Stimulated activated naive CD8-positive, alpha-beta T cell treated with anti-CD3 and anti-CD28 coated beads, Interleukin-15, Interleukin-2, amounts not matched to agents 100 ng/mL and 50 ng/mL, for 24 hours (primary cell): ENCODE results near the gene RIPPLY3.

Experiments
- H3K27ac Mint-ChIP-seq: one replicate; pipeline ENCODE4 v1.8.0; 2021; ENCODE audit warnings: mild to moderate bottlenecking, mixed read lengths
- H3K27me3 Mint-ChIP-seq: one replicate; pipeline ENCODE4 v1.8.0; 2021; ENCODE audit warnings: mixed read lengths
- H3K36me3 Mint-ChIP-seq: one replicate; pipeline ENCODE4 v1.8.0; 2021; ENCODE audit warnings: low read depth, mixed read lengths
- H3K4me1 Mint-ChIP-seq: one replicate; pipeline ENCODE4 v1.8.0; 2021; ENCODE audit warnings: low read depth, mixed read lengths
- H3K4me3 Mint-ChIP-seq: one replicate; pipeline ENCODE4 v1.8.0; 2021; ENCODE audit warnings: mild to moderate bottlenecking, mixed read lengths
- H3K9me3 Mint-ChIP-seq: one replicate; pipeline ENCODE4 v1.8.0; 2021; ENCODE audit warnings: mixed read lengths

RIPPLY3 gene

DNA sequence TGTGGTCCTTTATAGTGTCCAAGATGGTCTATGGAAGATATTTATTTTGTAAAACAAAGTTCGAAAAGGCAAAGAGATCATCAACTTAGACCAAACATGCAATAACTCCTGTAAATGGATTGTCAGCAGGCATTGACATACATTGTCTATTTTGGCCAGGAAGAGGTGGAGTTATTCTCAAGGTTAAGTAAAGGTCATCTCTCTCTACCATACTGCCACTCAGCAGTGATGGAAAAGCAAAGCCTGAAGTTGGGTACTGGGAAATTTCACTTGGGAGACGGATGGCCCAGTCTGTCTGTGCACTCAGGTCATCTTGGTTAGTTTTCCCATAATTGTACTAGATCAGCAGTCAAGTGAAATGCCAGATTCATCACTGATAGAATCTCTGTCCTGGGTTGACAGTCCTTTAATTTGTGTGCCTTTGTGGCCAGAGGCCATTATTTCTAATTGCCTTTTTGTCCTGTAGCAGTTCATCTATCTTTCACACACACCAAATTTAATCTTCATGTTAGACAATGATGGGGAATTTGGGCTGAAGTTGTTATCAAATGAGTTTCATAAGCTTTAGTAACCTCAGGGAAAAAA lies 48.9 kb downstream of the RIPPLY3 start:
- Mint-ChIP-seq H3K9me3 (no peaks in the 10 kb centered on the region), H3K4me3 (no peak overlapping the region), H3K4me1 (peaks cover 4% of the 10 kb centered on the region), H3K27me3 (no peaks in the 10 kb centered on the region), H3K27ac (no peak overlapping the region), H3K36me3 (no peaks in the 10 kb centered on the region)

DNA sequence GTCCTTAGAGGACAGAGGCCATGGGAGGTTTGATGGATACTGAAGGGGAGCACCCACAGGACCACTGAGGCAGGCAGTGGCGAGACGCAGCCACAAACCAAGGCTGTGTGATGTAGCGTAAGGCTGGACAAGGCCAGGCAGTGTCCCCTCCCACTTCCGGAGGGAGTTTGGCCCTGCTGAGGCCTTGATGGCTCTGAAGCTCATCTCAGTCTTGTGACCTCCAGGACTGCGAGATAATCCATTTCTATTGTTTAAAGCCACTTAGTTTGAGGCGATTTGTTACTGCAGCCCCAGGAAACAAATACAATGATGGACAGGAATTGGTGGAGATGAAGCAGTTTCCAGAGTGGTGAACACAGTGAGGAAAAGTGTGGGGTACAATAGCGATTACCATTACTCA lies 51.1 kb downstream of the RIPPLY3 start:
- H3K4me3 Mint-ChIP-seq = no peak overlapping the region
- H3K27me3 Mint-ChIP-seq = no peaks in the 10 kb centered on the region
- H3K36me3 Mint-ChIP-seq = no peaks in the 10 kb centered on the region
- H3K9me3 Mint-ChIP-seq = no peaks in the 10 kb centered on the region
- peaks cover 7% of the 10 kb centered on the region for H3K4me1 Mint-ChIP-seq
- no peak overlapping the region for H3K27ac Mint-ChIP-seq

DNA sequence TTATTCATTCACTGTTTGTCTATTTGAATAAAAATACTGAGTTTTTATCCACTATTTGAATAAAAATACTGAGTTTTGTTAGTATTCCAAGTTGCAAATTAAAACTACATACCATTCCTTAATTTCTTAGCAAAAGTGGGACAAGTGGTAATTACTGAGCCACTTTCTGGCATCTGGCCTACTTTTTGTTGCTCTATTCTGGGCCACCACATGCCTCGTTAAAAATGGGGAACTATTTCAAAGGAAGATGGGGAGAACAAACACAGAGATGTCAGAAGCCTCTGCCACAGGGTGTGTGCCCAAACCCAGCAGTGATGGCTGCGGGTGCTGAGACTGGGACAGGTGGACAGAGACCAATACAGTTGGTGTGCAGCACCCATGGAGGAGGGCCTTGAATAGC lies 51.8 kb downstream of the RIPPLY3 start:
- H3K27ac Mint-ChIP-seq = no peak overlapping the region

DNA sequence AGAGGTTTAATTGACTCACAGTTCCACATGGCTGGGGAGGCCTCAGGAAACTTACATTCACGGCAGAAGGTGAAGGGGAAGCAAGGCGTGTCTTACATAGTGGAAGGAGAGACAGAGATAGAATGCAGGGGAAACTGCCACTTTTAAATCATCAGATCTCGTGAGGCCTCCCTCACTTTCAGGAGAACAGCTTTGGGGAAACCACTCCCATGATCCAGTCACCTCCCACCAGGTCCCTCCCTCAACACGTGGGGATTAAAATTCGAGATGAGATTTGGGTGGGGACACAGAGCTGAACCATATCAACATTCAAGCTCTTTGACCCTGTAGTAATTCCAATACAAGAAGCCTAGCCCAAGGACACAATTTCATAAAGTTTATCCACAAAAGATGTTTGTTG lies 52.7 kb downstream of the RIPPLY3 start:
- H3K9me3 Mint-ChIP-seq = no peaks in the 10 kb centered on the region
- peaks cover 7% of the 10 kb centered on the region for H3K4me1 Mint-ChIP-seq
- H3K27me3 Mint-ChIP-seq = no peaks in the 10 kb centered on the region
- H3K4me3 Mint-ChIP-seq = no peak overlapping the region
- H3K27ac Mint-ChIP-seq = no peak overlapping the region
- no peaks in the 10 kb centered on the region for H3K36me3 Mint-ChIP-seq

More for the DNA sequence above, 51.8 kb downstream of the RIPPLY3 start:
- Mint-ChIP-seq H3K36me3 (no peaks in the 10 kb centered on the region), H3K27me3 (no peaks in the 10 kb centered on the region), H3K9me3 (no peaks in the 10 kb centered on the region), H3K4me3 (no peak overlapping the region), H3K4me1 (peaks cover 7% of the 10 kb centered on the region)

DNA sequence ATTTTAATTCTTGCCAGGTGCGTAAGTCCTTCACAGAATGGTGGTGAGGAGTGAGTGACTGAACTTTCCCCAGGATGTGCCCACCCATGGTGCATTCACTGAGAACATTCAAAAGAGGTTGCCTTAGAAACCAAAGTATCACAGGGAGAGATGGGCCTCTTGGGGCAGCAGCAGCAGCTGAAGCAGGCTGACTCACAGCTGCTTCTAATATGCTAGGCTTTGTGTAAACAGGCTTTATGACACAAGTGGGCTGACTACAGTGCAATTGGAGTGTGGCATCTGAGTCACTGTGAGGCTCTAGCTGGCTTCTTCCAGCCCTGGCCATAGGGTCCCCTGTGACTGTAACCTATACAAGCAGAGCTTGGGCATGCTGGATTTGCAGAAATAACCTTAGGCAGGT lies 53.8 kb downstream of the RIPPLY3 start:
- Mint-ChIP-seq H3K27me3 (no peaks in the 10 kb centered on the region), H3K27ac (no peak overlapping the region), H3K4me1 (peaks cover 7% of the 10 kb centered on the region), H3K36me3 (no peaks in the 10 kb centered on the region), H3K9me3 (no peaks in the 10 kb centered on the region), H3K4me3 (no peak overlapping the region)

DNA sequence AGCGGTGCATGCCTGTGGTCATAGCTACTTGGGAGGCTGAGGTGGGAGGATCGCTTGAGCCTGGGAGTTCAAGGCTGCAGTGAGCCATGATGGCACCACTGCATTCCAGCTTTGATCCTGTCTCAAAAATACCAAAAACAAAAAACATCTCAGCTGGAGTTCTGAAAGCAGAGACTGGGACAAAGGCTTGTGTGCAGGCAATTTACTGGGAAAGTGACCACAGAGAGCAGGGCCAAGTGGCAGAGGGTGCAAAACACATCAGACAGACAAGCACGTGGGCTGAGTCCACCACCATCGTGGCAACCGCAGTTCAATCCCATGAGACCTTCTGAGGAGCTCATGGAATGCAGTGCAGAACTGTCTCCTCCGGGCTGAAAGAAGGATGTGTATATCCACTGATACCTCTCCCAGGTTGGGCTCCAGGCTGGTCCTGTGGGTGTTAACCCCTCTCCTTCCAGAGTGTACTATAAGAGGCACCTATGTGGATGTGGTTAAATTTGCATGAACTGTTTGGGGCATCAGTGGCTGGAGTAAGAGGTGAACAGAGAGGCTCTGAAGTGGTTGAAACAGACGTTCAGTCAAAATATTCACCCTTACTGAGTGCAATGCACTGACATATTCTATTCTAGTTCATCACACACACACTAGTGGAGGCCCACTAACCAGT lies 55.6 kb downstream of the RIPPLY3 start:
- no peaks in the 10 kb centered on the region for H3K36me3 Mint-ChIP-seq
- H3K27me3 Mint-ChIP-seq = no peaks in the 10 kb centered on the region
- H3K4me3 Mint-ChIP-seq = no peak overlapping the region
- peaks cover 7% of the 10 kb centered on the region for H3K4me1 Mint-ChIP-seq
- H3K27ac Mint-ChIP-seq = no peak overlapping the region
- H3K9me3 Mint-ChIP-seq = no peaks in the 10 kb centered on the region

DNA sequence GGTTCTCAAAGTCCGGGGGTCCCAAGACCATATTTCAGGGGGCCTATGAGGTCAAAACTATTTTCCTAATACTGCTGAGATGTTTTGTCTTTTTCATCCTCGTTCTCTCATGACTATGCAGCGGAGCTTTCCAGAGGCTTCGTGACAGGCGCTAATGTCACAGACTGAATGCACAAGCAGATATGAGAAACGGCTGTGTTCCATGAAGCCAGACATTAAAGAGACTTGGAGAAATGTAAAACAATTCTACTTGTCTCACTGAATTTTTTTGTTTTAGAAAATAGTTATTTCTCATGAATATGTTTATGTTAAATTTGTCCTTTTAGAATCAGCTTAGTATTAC lies 56.1 kb downstream of the RIPPLY3 start:
- Mint-ChIP-seq H3K36me3 (peaks cover 2% of the 10 kb centered on the region), H3K4me1 (peaks cover 7% of the 10 kb centered on the region), H3K27me3 (no peaks in the 10 kb centered on the region)

DNA sequence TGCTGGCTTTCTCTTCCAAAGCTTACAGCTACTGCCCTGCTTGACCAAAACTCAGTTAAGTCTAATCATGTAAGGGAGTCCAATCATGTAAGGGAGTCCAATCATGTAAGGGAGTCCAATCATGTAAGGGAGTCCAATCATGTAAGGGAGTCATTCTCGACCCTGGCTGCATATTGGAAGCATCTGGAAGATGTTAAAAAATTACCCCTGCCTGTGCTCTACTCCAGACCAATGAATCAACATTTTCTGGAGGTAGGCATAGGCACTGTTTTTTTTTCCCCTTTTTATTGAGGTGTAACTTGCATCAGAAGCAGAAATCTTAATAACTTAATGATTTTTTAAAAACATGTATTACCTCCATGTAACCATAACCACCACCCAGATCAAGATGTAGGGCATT lies 56.9 kb downstream of the RIPPLY3 start:
- H3K36me3 Mint-ChIP-seq = peaks cover 11% of the 10 kb centered on the region
- H3K27ac Mint-ChIP-seq = no peak overlapping the region
- H3K4me3 Mint-ChIP-seq = no peak overlapping the region

More for the DNA sequence above, 56.1 kb downstream of the RIPPLY3 start:
- no peak overlapping the region for H3K27ac Mint-ChIP-seq
- no peaks in the 10 kb centered on the region for H3K9me3 Mint-ChIP-seq
- no peak overlapping the region for H3K4me3 Mint-ChIP-seq

DNA sequence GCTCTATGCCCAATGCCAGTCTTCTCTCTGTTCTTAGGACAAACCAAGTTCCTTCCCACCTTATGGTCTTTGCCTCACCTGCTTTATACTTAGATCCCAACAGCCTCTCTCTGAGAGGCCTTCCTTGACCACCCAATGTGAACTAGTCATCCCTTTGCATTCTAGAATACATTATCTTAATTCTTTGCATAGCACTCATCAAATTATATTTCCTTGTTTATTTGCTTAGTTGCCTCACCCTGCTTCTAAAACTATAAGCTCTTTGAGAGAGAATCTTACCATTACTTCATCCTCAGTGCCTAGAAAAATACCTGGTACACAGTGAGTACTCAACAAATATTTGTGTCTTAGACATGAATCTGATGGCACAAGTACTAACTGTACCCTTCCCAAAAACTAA lies 58.3 kb downstream of the RIPPLY3 start:
- Mint-ChIP-seq H3K36me3 (peaks cover 21% of the 10 kb centered on the region), H3K9me3 (no peaks in the 10 kb centered on the region), H3K27ac (no peak overlapping the region), H3K4me3 (no peak overlapping the region), H3K4me1 (peaks cover 8% of the 10 kb centered on the region), H3K27me3 (no peaks in the 10 kb centered on the region)

More for the DNA sequence above, 56.9 kb downstream of the RIPPLY3 start:
- Mint-ChIP-seq H3K4me1 (peaks cover 7% of the 10 kb centered on the region), H3K27me3 (no peaks in the 10 kb centered on the region), H3K9me3 (no peaks in the 10 kb centered on the region)

DNA sequence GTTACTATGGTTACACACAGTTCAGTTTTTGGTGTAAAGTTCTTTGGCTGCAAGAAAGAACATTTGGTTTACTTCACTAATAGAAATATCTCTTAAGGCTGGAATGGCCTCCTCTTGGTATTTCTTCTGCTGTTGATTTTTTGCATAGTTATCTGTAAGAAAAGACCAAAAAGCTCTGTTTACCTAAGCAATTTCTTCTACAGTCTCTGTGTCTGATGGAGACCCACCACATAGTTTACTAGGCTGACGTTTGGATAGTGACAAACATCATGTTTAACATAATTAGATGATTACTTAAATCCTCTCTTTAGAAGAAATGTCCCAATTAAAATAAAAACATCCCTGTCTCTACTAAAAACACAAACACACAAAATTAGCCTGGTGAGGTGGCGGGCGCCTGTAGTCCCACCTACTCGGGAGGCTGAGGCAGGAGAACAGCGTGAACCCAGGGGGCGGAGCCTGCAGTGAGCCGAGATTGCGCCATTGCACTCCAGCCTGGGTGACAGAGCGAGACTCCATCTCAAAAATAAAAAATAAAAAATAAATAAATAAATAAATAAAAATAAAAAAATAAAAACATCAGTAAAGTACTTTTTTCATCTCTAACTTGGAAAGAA lies 59.2 kb downstream of the RIPPLY3 start:
- H3K9me3 Mint-ChIP-seq = no peaks in the 10 kb centered on the region

More for the DNA sequence above, 59.2 kb downstream of the RIPPLY3 start:
- H3K27ac Mint-ChIP-seq = no peak overlapping the region
- peaks cover 28% of the 10 kb centered on the region for H3K36me3 Mint-ChIP-seq
- H3K4me1 Mint-ChIP-seq = peaks cover 9% of the 10 kb centered on the region
- no peak overlapping the region for H3K4me3 Mint-ChIP-seq
- H3K27me3 Mint-ChIP-seq = no peaks in the 10 kb centered on the region
